LNCaP clone FGC (cell line): Measurements from ENCODE around the gene KIR3DL2.

Experiments
- DNase-seq: peaks from one replicate; pipeline ENCODE4 v3.0.0-alpha.2; 2011; ENCODE audit warnings: low read depth
- H3K4me3 ChIP-seq: 2 replicates; pipeline ENCODE4 v1.5.1; 2011; ENCODE audit warnings: mild to moderate bottlenecking, low read depth, low read length, control low read depth
- CTCF ChIP-seq: IDR thresholded peaks from 2 replicates; pipeline ENCODE4 v1.5.1; 2012; ENCODE audit warnings: mild to moderate bottlenecking; ENCODE audit not compliant: control insufficient read depth, insufficient read depth; ENCODE audit errors: extremely low read depth

Gene KIR3DL2

DNA sequence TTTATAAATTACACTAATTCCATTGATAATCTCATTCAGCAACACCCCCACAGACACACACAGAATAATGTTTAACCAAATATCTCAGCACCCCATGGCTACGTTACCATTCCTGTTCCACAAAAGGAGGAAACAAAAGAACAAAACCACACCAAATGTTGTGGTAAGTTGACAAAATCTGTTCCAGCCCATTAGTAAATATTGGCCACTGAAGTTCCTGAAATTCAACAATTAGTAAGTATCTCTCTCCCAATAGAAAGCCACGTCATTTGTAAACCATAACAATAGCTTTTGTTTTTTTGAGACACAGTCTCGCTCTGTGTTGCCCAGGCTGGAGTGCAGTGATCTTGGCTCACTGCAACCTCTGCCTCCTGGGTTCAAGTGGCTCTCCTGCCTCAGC lies 21.5 kb downstream of the KIR3DL2 start:
- no peak for DNase-seq
- no peak overlapping the region for H3K4me3 ChIP-seq
- TF ChIP-seq CTCF, result no peak

- H3K4me3 ChIP-seq, result no peak within 1 kb of the TSS
- TF ChIP-seq CTCF, result no peak
- no peak for DNase-seq
Observed at GRCh38 chr19:54873990-54874389, 23.7 kb downstream of the KIR3DL2 start, which contains the start of gene FCAR. FCAR (plus strand) TSS chr19:54874235; CDS start chr19:54874290, 55 bp downstream.

DNA sequence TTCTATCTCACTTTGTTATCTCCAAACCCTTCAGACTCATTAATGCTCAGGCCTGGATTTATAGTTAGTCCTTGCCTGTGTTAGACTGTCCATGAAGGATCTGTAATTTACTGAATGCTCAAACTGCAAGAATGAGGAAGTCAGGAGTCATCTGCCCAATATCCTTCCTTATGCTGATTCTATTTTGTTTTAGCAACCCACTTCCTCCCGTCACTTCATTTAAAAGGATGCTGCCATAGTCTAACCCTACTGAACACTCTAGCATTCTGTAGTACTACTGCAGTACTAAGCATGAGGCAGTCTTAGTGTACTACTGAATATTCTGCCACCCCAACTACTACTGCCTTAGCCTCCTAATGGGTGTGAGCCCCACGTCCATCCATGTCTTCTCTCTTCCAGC lies 25.3 kb downstream of the KIR3DL2 start:
- no peak for TF ChIP-seq CTCF
- no peak for DNase-seq
- H3K4me3 ChIP-seq, result no peak overlapping the region

DNA sequence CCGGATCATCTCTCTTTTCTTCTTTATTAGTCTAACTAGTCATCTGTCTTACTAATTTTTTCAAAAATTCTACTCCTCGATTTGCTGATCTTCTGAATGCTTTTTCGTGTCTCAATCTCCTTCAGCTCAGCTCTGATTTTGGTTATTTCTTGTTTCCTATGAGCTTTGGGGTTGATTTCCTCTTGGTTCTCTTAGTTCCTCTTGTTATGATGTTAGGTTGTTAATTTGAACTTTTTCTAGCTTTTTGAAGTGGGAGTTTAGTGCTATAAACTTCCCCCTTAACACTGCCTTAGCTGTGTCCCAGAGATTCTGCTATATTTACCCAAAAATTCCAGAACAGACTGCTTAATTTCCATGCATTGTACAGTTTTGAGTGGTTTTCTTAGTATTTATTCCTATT lies 27.2 kb downstream of the KIR3DL2 start:
- no peak overlapping the region for H3K4me3 ChIP-seq
- DNase-seq, result no peak
- no peak for TF ChIP-seq CTCF

GRCh38 chr19:54881884-54882283 lies 31.6 kb downstream of the KIR3DL2 start:
- DNase-seq, result no peak
- no peak for TF ChIP-seq CTCF
- no peak overlapping the region for H3K4me3 ChIP-seq

GRCh38 chr19:54882758-54883157 lies 32.5 kb downstream of the KIR3DL2 start:
- no peak overlapping the region for H3K4me3 ChIP-seq
- TF ChIP-seq CTCF, result peak; percentile 30; the same call in 1 of the 2 replicates
- no peak for DNase-seq

DNA sequence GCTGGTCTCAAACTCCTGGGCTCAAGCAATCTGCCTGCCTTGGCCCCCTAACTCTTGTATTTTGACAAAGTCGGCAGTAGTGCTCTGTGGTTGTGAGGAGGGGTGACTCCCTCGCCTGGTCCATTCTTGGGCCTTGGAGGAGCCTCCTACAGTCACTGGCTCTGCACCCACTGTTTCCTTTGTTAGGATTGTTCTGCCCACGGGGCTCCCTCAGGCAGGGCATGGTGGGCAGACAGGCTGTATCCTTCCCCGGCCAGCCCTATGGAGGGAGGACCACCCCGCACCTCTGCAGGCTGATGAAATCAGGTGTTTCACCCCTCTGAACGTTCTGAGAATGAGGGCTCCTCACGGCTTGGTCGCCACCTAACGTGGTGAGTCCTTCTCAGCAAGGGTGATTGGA lies 33.0 kb downstream of the KIR3DL2 start:
- H3K4me3 ChIP-seq, result no peak overlapping the region
- no peak for TF ChIP-seq CTCF
- no peak for DNase-seq
